ENCODE results near the gene TMEM187.

Gene TMEM187

GRCh38 chrX:153944140-153944799 lies 28.3 kb upstream of the TMEM187 start, which contains the start of gene RENBP:
Gene RENBP (minus strand): TSS chrX:153944643. CDS start chrX:153944610, 33 bp downstream.
- no peak for TF ChIP-seq YY1 (IDR thresholded peaks at IDR 0.05; ENCODE audit: low read depth)
- TF ChIP-seq USF1 (IDR thresholded peaks at IDR 0.05): peak; percentile 41; the same call in 1 of the 2 replicates

- TF ChIP-seq RAD21 (IDR thresholded peaks at IDR 0.05; ENCODE audit: low read depth) (no peak), NFIC (IDR thresholded peaks at IDR 0.05) (no peak), CEBPB (IDR thresholded peaks at IDR 0.05) (no peak), YY1 (IDR thresholded peaks at IDR 0.05; ENCODE audit: low read depth) (no peak), REST (IDR thresholded peaks at IDR 0.05; ENCODE audit: low read depth) (no peak), TCF12 (IDR thresholded peaks at IDR 0.05; ENCODE audit: low read depth) (no peak), TAF1 (IDR thresholded peaks at IDR 0.05; ENCODE audit: low read depth) (no peak), FOXM1 (IDR thresholded peaks at IDR 0.05; ENCODE audit: borderline replicate concordance, low read depth) (no peak), EGR1 (IDR thresholded peaks at IDR 0.05) (no peak), USF1 (IDR thresholded peaks at IDR 0.05) (no peak), CREB1 (IDR thresholded peaks at IDR 0.05; ENCODE audit: low read depth) (no peak), EP300 (IDR thresholded peaks at IDR 0.05; ENCODE audit: borderline replicate concordance) (no peak), MAX (IDR thresholded peaks at IDR 0.05) (no peak), TEAD4 (IDR thresholded peaks at IDR 0.05) (no peak), ZBTB7A (IDR thresholded peaks at IDR 0.05; ENCODE audit: low read depth) (no peak)
Observed at GRCh38 chrX:153944800-153945150, 27.8 kb upstream of the TMEM187 start.

- TF ChIP-seq REST (IDR thresholded peaks at IDR 0.05; ENCODE audit: low read depth) (no peak), EGR1 (IDR thresholded peaks at IDR 0.05) (no peak), CEBPB (IDR thresholded peaks at IDR 0.05) (no peak), CREB1 (IDR thresholded peaks at IDR 0.05; ENCODE audit: low read depth) (no peak), TAF1 (IDR thresholded peaks at IDR 0.05; ENCODE audit: low read depth) (no peak), USF1 (IDR thresholded peaks at IDR 0.05) (no peak)
Observed at GRCh38 chrX:153945956-153946943, 26.3 kb upstream of the TMEM187 start.

- TF ChIP-seq ZBTB7A (IDR thresholded peaks at IDR 0.05; ENCODE audit: low read depth) (no peak), RAD21 (IDR thresholded peaks at IDR 0.05; ENCODE audit: low read depth) (peak; percentile 34; the same call in 1 of the 2 replicates)
Observed at GRCh38 chrX:153947009-153947769, 25.4 kb upstream of the TMEM187 start.

GRCh38 chrX:153948002-153948466 lies 24.5 kb upstream of the TMEM187 start:
- TF ChIP-seq CEBPB (IDR thresholded peaks at IDR 0.05): no peak
- no peak for TF ChIP-seq NFIC (IDR thresholded peaks at IDR 0.05)
- no peak for TF ChIP-seq REST (IDR thresholded peaks at IDR 0.05; ENCODE audit: low read depth)
- TF ChIP-seq USF1 (IDR thresholded peaks at IDR 0.05): no peak
- TF ChIP-seq RAD21 (IDR thresholded peaks at IDR 0.05; ENCODE audit: low read depth): no peak
- TF ChIP-seq CREB1 (IDR thresholded peaks at IDR 0.05; ENCODE audit: low read depth): no peak
- TF ChIP-seq MAX (IDR thresholded peaks at IDR 0.05): no peak
- TF ChIP-seq TEAD4 (IDR thresholded peaks at IDR 0.05): no peak
